ENCODE data around the gene NUFIP1.
"Not testable (repeated sequence)": the region's sequence is repeated elsewhere in the genome, so short reads cannot be mapped to it uniquely, and the experiment has no call there.

The NUFIP1 gene

GRCh38 chr13:44919104-44919804 is 70.0 kb downstream of the NUFIP1 start:
- no peak for DNase-seq

GRCh38 chr13:44918326-44919103 is 70.8 kb downstream of the NUFIP1 start:
- DNase-seq: no peak

- DNase-seq: peak; percentile 95
These were observed 71.5 kb downstream of the NUFIP1 start for GRCh38 chr13:44917589-44918325.

GRCh38 chr13:44912278-44913016 is 76.8 kb downstream of the NUFIP1 start:
- DNase-seq: no peak

- no peak for DNase-seq
These were observed 80.6 kb downstream of the NUFIP1 start for GRCh38 chr13:44908712-44909111.

- no peak for DNase-seq
These were observed 81.0 kb downstream of the NUFIP1 start for GRCh38 chr13:44908266-44908665.

- DNase-seq: no peak
These were observed 82.6 kb downstream of the NUFIP1 start for GRCh38 chr13:44906713-44907112.

GRCh38 chr13:44906230-44906629 is 83.0 kb downstream of the NUFIP1 start:
- no peak for DNase-seq

GRCh38 chr13:44905556-44905955 is 83.7 kb downstream of the NUFIP1 start:
- DNase-seq: no peak

- DNase-seq: peak; percentile 42
These were observed 84.3 kb downstream of the NUFIP1 start for GRCh38 chr13:44904967-44905366.

- peak; percentile 21 for DNase-seq
These were observed 85.7 kb downstream of the NUFIP1 start for GRCh38 chr13:44903574-44903985.

- DNase-seq: no peak
These were observed 86.5 kb downstream of the NUFIP1 start for GRCh38 chr13:44902738-44903137.

GRCh38 chr13:44899967-44900366 is 89.3 kb downstream of the NUFIP1 start:
- peak; percentile 13 for DNase-seq

GRCh38 chr13:44898308-44898707 is 91.0 kb downstream of the NUFIP1 start:
- not testable (repeated sequence) for DNase-seq

- DNase-seq: no peak
These were observed 93.3 kb downstream of the NUFIP1 start for GRCh38 chr13:44895953-44896335.

- DNase-seq: no peak
These were observed 93.9 kb downstream of the NUFIP1 start for GRCh38 chr13:44895264-44895952.

GRCh38 chr13:44894001-44894770 is 95.1 kb downstream of the NUFIP1 start:
- no peak for DNase-seq
